OCI-LY3 (cell line): ENCODE data around the gene MEF2A.

ENCODE experiments used
- H2AFZ ChIP-seq: fragments of 200-600, 300-600 bp; shearing (Covaris generic); 2 replicates; pipeline ENCODE4 v1.6.0; 2014; ENCODE audit warnings: antibody characterized with exemption, low read depth, low read length
- H3K27ac ChIP-seq: fragments of 200-600, 300-600 bp; sonication (generic); 2 replicates; pipeline ENCODE4 v1.5.1; 2014; ENCODE audit warnings: mild to moderate bottlenecking, low read length, moderate library complexity, mixed read lengths
- H3K27me3 ChIP-seq: fragments of 200-600, 300-600 bp; sonication (generic); 2 replicates; pipeline ENCODE4 v1.6.1; 2014; ENCODE audit warnings: low read depth, low read length, mixed read lengths
- H3K36me3 ChIP-seq: fragments of 200-600, 300-600 bp; sonication (generic); replicated peaks from 2 replicates; pipeline ENCODE3; 2014; ENCODE audit warnings: low read depth, low read length, mixed read lengths
- H3K4me1 ChIP-seq: fragments of 300-600, 200-600 bp; sonication (generic); 2 replicates; pipeline ENCODE4 v1.6.1; 2014; ENCODE audit warnings: low read length, mixed read lengths
- H3K4me2 ChIP-seq: fragments of 200-600, 300-600 bp; sonication (generic); 2 replicates; pipeline ENCODE4 v1.6.1; 2014; ENCODE audit warnings: low read length, mixed read lengths
- H3K4me3 ChIP-seq: fragments of 300-600, 200-600 bp; sonication (generic); 2 replicates; pipeline ENCODE4 v1.5.1; 2014; ENCODE audit warnings: antibody characterized with exemption, mild to moderate bottlenecking, low read length, moderate library complexity
- H3K79me2 ChIP-seq: fragments of 300-600, 200-600 bp; shearing (Covaris generic); 2 replicates; pipeline ENCODE4 v1.6.1; 2014; ENCODE audit warnings: mild to moderate bottlenecking, low read length, mixed read lengths
- H3K9ac ChIP-seq: fragments of 300-600, 200-600 bp; shearing (Covaris generic); 2 replicates; pipeline ENCODE4 v1.6.0; 2014; ENCODE audit warnings: mild to moderate bottlenecking, low read length, moderate library complexity
- H3K9me3 ChIP-seq: fragments of 200-600, 300-600 bp; shearing (Covaris generic); 2 replicates; pipeline ENCODE4 v1.6.1; 2014; ENCODE audit warnings: low read length, mixed read lengths; ENCODE audit not compliant: insufficient read depth
- H4K20me1 ChIP-seq: fragments of 200-600, 300-600 bp; sonication (generic); 2 replicates; pipeline ENCODE4 v1.6.1; 2016; ENCODE audit warnings: low read length, mixed read lengths; ENCODE audit not compliant: insufficient read depth
- EZH2phosphoT487 ChIP-seq: fragments of 200-600 bp; shearing (Covaris generic); IDR thresholded peaks from 2 replicates; pipeline ENCODE4 v1.6.1; 2018; ENCODE audit warnings: antibody characterized with exemption, mixed run types, low read depth
- TF ChIP-seq, protein P1 (sequence below): fragments of 200-600, 300-600 bp; sonication (generic); IDR thresholded peaks from 2 replicates; pipeline ENCODE4 v1.5.1; 2014; ENCODE audit warnings: antibody characterized with exemption, low read length, low read depth

Gene MEF2A

GRCh38 chr15:99702895-99703602, 137.3 kb downstream of the MEF2A start:
- H3K9me3 ChIP-seq, result no peaks in the 10 kb centered on the region
- TF ChIP-seq, protein P1, sequence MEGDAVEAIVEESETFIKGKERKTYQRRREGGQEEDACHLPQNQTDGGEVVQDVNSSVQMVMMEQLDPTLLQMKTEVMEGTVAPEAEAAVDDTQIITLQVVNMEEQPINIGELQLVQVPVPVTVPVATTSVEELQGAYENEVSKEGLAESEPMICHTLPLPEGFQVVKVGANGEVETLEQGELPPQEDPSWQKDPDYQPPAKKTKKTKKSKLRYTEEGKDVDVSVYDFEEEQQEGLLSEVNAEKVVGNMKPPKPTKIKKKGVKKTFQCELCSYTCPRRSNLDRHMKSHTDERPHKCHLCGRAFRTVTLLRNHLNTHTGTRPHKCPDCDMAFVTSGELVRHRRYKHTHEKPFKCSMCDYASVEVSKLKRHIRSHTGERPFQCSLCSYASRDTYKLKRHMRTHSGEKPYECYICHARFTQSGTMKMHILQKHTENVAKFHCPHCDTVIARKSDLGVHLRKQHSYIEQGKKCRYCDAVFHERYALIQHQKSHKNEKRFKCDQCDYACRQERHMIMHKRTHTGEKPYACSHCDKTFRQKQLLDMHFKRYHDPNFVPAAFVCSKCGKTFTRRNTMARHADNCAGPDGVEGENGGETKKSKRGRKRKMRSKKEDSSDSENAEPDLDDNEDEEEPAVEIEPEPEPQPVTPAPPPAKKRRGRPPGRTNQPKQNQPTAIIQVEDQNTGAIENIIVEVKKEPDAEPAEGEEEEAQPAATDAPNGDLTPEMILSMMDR, result no peak
- no peak for TF ChIP-seq EZH2phosphoT487
- H2AFZ ChIP-seq, result no peak overlapping the region
- no peak overlapping the region for H3K4me2 ChIP-seq
- no peaks in the 10 kb centered on the region for H3K27me3 ChIP-seq
- no peak overlapping the region for H3K27ac ChIP-seq
- H4K20me1 ChIP-seq, result no peaks in the 10 kb centered on the region
- no peaks in the 10 kb centered on the region for H3K79me2 ChIP-seq
- no peak overlapping the region for H3K4me3 ChIP-seq
- peaks cover 5% of the 10 kb centered on the region for H3K36me3 ChIP-seq
- H3K9ac ChIP-seq, result no peak overlapping the region
- peaks cover 21% of the 10 kb centered on the region for H3K4me1 ChIP-seq

GRCh38 chr15:99703603-99704443, 138.0 kb downstream of the MEF2A start:
- Histone ChIP-seq H3K4me2 (no peak overlapping the region), H2AFZ (no peak overlapping the region), H3K4me1 (peaks cover 21% of the 10 kb centered on the region), H4K20me1 (no peaks in the 10 kb centered on the region), H3K9ac (no peak overlapping the region), H3K36me3 (peaks cover 8% of the 10 kb centered on the region), H3K4me3 (no peak overlapping the region), H3K9me3 (no peaks in the 10 kb centered on the region), H3K79me2 (no peaks in the 10 kb centered on the region), H3K27me3 (no peaks in the 10 kb centered on the region), H3K27ac (no peak overlapping the region)
- TF ChIP-seq, protein P1, result no peak
- no peak for TF ChIP-seq EZH2phosphoT487

GRCh38 chr15:99704444-99704838, 138.7 kb downstream of the MEF2A start:
- H3K79me2 ChIP-seq, result no peaks in the 10 kb centered on the region
- no peak overlapping the region for H3K9ac ChIP-seq
- H3K36me3 ChIP-seq, result peaks cover 8% of the 10 kb centered on the region
- no peaks in the 10 kb centered on the region for H3K9me3 ChIP-seq
- H3K4me3 ChIP-seq, result no peak overlapping the region
- H2AFZ ChIP-seq, result no peak overlapping the region
- H3K27me3 ChIP-seq, result no peaks in the 10 kb centered on the region
- H3K27ac ChIP-seq, result no peak overlapping the region
- H3K4me1 ChIP-seq, result peaks cover 21% of the 10 kb centered on the region
- H4K20me1 ChIP-seq, result no peaks in the 10 kb centered on the region
- H3K4me2 ChIP-seq, result no peak overlapping the region
- TF ChIP-seq EZH2phosphoT487, result no peak
- TF ChIP-seq, protein P1, result peak; percentile 95

DNA sequence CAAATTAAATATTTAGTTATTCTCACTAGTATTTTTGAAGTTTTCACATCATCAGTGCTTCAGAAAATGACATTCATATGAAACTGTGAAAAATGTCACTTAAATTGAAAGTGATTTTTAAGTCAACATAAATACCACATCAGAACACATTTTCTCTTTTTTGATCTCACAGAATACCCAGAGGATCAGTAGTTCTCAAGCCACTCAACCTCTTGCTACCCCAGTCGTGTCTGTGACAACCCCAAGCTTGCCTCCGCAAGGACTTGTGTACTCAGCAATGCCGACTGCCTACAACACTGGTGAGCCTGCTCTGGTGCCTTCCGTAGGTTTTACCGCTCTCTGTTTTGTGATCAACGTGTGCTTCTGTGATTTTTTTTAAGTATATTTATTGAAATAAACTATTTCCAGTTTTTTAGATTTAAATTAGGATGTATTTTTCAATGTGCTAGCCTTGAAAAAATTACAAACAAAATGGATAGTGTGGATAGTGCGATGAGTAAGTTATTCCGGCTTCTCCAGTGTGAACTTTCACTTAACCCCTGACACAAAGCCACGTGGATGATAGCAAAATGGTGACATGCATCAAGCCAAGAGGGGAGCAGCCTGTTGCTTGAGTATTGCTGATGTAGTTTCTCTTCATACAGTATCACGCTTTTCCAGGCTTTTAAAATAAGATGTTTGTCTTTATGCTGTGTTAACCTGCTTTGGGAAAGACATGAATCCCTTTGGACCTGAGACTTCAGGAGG, 140.9 kb downstream of the MEF2A start:
- no peak for TF ChIP-seq EZH2phosphoT487
- TF ChIP-seq, protein P1, result no peak
- H3K4me2 ChIP-seq, result peak overlapping the region; percentile 23
- peaks cover 19% of the 10 kb centered on the region for H3K36me3 ChIP-seq
- H3K27ac ChIP-seq, result no peak overlapping the region
- H4K20me1 ChIP-seq, result no peaks in the 10 kb centered on the region
- H3K4me1 ChIP-seq, result peaks cover 21% of the 10 kb centered on the region
- no peak overlapping the region for H3K4me3 ChIP-seq
- no peaks in the 10 kb centered on the region for H3K27me3 ChIP-seq
- H2AFZ ChIP-seq, result no peak overlapping the region
- H3K79me2 ChIP-seq, result no peaks in the 10 kb centered on the region
- no peak overlapping the region for H3K9ac ChIP-seq
- no peaks in the 10 kb centered on the region for H3K9me3 ChIP-seq
